ENCODE results near the gene DHX38.

DHX38 gene

DNA sequence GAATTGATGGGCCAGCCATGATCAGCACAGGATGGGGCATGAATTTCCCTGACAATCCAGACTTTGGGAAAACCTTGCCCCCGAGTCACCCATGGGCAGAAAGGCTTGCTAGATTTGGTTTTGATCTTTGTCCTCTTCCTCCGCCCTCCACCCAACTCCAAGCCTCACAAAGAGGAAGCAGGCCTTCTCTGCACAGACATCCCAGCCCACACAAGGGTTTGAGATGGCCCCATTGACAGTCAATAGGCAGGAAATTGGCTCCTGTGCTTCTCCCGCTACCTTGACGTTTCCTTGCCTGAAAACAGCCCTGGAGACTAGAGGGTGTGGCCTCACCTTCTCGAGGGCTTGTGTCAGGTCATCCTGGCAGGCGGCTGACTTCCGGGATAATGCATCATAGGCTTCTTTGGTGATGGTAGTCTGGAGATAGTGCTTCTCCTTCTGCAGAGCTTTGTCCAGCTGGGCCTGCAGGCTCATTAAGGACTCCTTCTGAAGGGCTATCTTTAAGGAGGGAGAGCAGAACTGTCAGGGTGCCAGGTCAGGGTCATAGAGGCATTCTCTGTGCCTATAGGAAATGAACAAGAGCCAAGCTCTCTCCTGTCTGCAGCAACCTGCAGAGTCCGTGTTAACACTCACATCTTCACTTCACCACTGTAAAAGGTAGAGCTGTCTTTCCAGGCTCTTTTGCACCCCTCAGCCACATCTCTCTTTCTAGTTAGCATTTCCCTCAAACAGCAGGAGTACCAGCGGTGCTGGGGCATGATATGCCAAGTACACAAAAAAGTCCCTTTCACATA, 32.2 kb downstream of the DHX38 start:
- H3K27me3 ChIP-seq (ENCODE audit: control insufficient read depth, insufficient read depth, low read length), result no peaks in the 10 kb centered on the region

DNA sequence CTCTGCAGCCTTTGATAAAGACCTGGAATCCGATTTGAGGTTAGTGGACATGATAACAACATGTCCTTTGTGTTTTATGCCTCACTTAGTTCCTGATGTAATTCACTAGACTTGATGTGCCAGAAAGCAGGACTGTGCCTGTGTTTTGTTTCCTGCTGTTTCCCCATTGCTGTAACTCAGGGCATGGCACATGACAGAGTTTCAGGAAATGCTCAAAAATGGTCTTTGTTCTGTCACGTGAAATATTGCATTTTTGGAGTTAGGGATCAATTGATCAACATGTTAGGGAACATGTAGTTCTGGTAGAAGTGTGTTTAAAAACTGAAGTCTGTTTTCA, 32.8 kb downstream of the DHX38 start:
- Histone ChIP-seq H3K27ac (ENCODE audit: low read length) (no peak overlapping the region), H3K4me1 (ENCODE audit: control insufficient read depth, low read depth, low read length) (peaks cover 6% of the 10 kb centered on the region), H3K4me3 (ENCODE audit: low read length) (no peak overlapping the region), H3K9ac (ENCODE audit: low read length) (no peak overlapping the region), H3K27me3 (ENCODE audit: control insufficient read depth, insufficient read depth, low read length) (no peaks in the 10 kb centered on the region), H3K9me3 (ENCODE audit: control insufficient read depth, low read depth, low read length) (no peaks in the 10 kb centered on the region), H3K36me3 (ENCODE audit: control insufficient read depth, low read depth, low read length) (no peaks in the 10 kb centered on the region)

More for the DNA sequence above, 32.2 kb downstream of the DHX38 start:
- no peak overlapping the region for H3K27ac ChIP-seq (ENCODE audit: low read length)
- H3K9ac ChIP-seq (ENCODE audit: low read length), result no peak overlapping the region
- no peaks in the 10 kb centered on the region for H3K9me3 ChIP-seq (ENCODE audit: control insufficient read depth, low read depth, low read length)
- no peaks in the 10 kb centered on the region for H3K36me3 ChIP-seq (ENCODE audit: control insufficient read depth, low read depth, low read length)
- H3K4me3 ChIP-seq (ENCODE audit: low read length), result no peak overlapping the region
- H3K4me1 ChIP-seq (ENCODE audit: control insufficient read depth, low read depth, low read length), result peaks cover 6% of the 10 kb centered on the region

DNA sequence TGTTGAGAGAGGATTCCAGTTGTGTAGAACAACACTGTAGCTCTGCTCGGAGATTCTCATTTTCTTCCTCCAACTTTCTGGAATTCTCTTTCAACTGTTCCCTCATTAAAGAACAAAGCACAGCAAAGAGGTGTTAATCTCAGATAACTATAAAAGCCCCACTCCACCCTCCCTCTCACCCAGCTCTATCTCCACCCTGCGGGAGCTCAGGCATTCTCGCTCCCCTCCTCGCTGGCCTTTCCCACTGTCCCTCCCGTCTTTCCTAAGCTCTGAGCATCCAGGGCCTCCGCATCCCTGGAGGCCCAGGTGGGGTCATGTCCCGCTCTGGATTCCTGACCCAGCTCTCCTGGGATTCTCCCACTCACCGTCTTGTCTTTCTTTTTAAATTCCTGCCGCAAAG, 35.1 kb downstream of the DHX38 start:
- Histone ChIP-seq H3K27me3 (ENCODE audit: control insufficient read depth, insufficient read depth, low read length) (no peaks in the 10 kb centered on the region), H3K4me3 (ENCODE audit: low read length) (no peak overlapping the region)

DNA sequence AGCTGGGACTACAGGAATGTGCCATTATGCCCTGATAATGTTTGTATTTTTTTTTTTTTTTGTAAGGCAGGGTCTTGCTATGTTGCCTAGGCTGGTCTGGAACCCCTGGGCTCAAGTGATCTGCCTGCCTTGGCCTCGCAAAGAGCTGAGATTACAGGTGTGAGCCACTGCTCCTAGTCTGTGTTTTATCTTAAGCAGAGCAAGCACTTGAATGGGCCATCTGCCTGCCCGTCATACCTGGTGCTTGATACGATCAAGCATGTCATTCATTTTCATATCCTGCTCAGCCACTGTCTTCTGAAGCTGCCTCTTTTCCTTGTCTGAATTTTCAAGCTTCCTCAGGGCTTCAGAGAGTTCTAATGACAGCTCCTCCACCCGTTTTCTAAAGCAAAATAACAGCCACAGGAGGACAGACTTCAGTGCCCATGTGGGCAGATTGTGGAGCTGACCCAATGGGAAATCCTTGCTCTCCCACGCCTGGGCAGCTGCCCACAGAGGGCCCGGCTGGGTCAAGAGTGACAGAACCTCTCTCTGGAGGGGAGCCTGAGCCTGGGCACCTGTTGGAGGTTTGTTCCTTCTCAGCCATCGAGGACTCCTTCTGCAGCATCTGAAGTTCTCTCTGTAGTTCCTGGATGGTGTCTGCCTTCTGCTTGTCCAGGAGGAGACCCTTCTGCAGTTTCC, 36.5 kb downstream of the DHX38 start:
- H3K9me3 ChIP-seq (ENCODE audit: control insufficient read depth, low read depth, low read length), result no peaks in the 10 kb centered on the region
- peaks cover 3% of the 10 kb centered on the region for H3K4me1 ChIP-seq (ENCODE audit: control insufficient read depth, low read depth, low read length)
- H3K4me3 ChIP-seq (ENCODE audit: low read length), result no peak overlapping the region
- no peak overlapping the region for H3K27ac ChIP-seq (ENCODE audit: low read length)
- no peaks in the 10 kb centered on the region for H3K27me3 ChIP-seq (ENCODE audit: control insufficient read depth, insufficient read depth, low read length)
- no peak overlapping the region for H3K9ac ChIP-seq (ENCODE audit: low read length)
- H3K36me3 ChIP-seq (ENCODE audit: control insufficient read depth, low read depth, low read length), result no peaks in the 10 kb centered on the region

More for the DNA sequence above, 35.1 kb downstream of the DHX38 start:
- no peaks in the 10 kb centered on the region for H3K36me3 ChIP-seq (ENCODE audit: control insufficient read depth, low read depth, low read length)
- H3K9me3 ChIP-seq (ENCODE audit: control insufficient read depth, low read depth, low read length), result no peaks in the 10 kb centered on the region
- peaks cover 6% of the 10 kb centered on the region for H3K4me1 ChIP-seq (ENCODE audit: control insufficient read depth, low read depth, low read length)
- no peak overlapping the region for H3K9ac ChIP-seq (ENCODE audit: low read length)
- H3K27ac ChIP-seq (ENCODE audit: low read length), result no peak overlapping the region

DNA sequence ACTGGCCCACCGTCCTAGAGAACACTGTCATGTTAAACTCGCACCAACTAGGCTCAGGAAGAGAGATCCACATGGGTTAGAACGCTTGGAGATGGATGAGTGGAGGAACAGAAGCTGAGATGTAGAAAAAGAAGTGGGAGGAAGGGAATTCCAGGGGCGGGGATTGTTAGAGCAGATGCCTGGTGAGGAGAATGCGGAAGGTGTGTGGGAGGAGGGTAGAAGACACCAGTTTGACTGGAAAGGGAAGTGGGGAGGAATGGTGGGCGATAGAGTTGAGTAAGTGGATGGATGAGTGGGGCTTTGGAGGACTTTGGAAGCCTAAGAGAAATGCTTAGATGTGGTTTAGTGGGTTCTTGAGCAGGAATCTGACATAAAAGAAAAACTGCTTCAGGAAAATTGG, 37.4 kb downstream of the DHX38 start:
- no peak overlapping the region for H3K4me3 ChIP-seq (ENCODE audit: low read length)
- H3K36me3 ChIP-seq (ENCODE audit: control insufficient read depth, low read depth, low read length), result no peaks in the 10 kb centered on the region
- H3K9me3 ChIP-seq (ENCODE audit: control insufficient read depth, low read depth, low read length), result no peaks in the 10 kb centered on the region
- no peaks in the 10 kb centered on the region for H3K4me1 ChIP-seq (ENCODE audit: control insufficient read depth, low read depth, low read length)
- no peaks in the 10 kb centered on the region for H3K27me3 ChIP-seq (ENCODE audit: control insufficient read depth, insufficient read depth, low read length)
- H3K27ac ChIP-seq (ENCODE audit: low read length), result no peak overlapping the region
- no peak overlapping the region for H3K9ac ChIP-seq (ENCODE audit: low read length)

DNA sequence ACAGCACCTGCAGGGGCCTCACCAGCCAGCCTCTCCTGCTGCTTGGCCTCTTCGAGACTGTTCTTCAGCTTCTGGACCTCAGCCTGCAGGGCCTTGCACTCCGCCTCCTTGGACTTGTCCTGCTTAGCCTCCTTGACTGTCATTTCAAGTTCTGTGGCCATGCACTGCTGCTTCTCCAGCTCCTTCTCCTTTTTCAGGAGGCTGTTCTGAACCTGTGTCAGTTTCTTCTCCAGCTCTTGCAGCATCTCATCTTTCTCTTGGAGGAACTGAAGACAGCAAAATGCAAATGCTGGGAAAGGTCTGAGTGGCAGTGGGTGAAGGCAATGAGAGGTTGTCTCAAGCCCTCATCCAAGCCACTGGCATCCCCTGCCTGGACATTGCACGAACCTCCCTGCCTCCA, 39.1 kb downstream of the DHX38 start:
- H3K9me3 ChIP-seq (ENCODE audit: control insufficient read depth, low read depth, low read length), result no peaks in the 10 kb centered on the region

DNA sequence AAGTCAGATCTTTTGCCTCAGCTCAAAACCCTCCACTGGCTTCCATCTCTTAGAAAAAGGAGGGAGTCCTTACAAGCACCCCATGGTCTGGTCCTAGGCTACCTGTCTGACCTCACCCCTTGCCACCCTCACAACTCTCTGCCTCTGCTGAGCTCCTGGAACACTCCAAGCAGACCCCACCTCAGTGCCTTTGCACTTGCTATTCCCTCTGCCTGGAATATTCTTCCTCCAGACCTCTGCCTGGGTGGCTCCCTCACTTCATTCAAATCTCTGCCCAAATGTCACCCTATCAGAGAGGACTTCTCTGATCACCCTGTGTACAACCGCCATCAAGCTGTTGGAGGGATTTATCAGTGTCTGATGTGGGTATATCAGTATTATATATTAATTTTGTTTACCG, 40.9 kb downstream of the DHX38 start:
- Histone ChIP-seq H3K27me3 (ENCODE audit: control insufficient read depth, insufficient read depth, low read length) (no peaks in the 10 kb centered on the region), H3K4me3 (ENCODE audit: low read length) (no peak overlapping the region), H3K27ac (ENCODE audit: low read length) (no peak overlapping the region), H3K4me1 (ENCODE audit: control insufficient read depth, low read depth, low read length) (no peaks in the 10 kb centered on the region), H3K9me3 (ENCODE audit: control insufficient read depth, low read depth, low read length) (no peaks in the 10 kb centered on the region), H3K9ac (ENCODE audit: low read length) (no peak overlapping the region), H3K36me3 (ENCODE audit: control insufficient read depth, low read depth, low read length) (no peaks in the 10 kb centered on the region)

More for the DNA sequence above, 39.1 kb downstream of the DHX38 start:
- no peaks in the 10 kb centered on the region for H3K27me3 ChIP-seq (ENCODE audit: control insufficient read depth, insufficient read depth, low read length)
- H3K4me1 ChIP-seq (ENCODE audit: control insufficient read depth, low read depth, low read length), result no peaks in the 10 kb centered on the region
- H3K4me3 ChIP-seq (ENCODE audit: low read length), result no peak overlapping the region
- no peaks in the 10 kb centered on the region for H3K36me3 ChIP-seq (ENCODE audit: control insufficient read depth, low read depth, low read length)
- H3K9ac ChIP-seq (ENCODE audit: low read length), result no peak overlapping the region
- no peak overlapping the region for H3K27ac ChIP-seq (ENCODE audit: low read length)

DNA sequence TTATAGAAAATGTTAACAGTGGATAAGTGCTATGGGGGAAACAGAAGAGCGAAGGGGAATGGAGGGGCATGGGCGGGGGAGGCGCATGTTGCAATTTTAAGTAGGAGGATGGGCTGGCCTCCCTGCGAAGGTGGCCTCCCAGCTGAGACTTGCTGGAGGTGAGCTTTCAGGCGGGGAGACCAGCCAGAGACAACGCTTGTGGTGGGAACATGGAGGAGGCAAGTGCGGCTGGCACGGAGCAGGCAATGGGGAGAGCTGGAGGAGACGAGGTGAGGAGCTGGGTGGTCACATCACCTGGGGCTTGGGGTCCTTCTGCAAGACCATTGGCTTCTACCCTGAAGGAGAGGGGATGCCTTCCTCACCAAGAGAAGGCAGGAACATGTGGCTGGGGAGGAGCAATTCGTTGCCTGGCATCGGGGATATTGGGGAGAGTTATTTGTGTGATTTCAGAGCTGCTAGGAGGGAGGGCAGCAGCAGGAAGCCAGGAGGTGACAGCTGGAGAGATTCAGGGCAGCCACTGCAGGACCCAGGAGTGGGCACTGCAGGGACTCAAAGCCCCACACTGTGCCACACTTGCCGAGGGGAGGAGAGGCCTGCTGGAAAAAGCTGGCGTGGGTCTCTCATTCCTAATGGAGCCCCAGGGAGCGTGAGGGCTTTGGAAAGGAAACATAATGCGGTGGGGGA, 43.9 kb downstream of the DHX38 start:
- Histone ChIP-seq H3K27ac (ENCODE audit: low read length) (no peak overlapping the region), H3K27me3 (ENCODE audit: control insufficient read depth, insufficient read depth, low read length) (no peaks in the 10 kb centered on the region), H3K9ac (ENCODE audit: low read length) (no peak overlapping the region), H3K9me3 (ENCODE audit: control insufficient read depth, low read depth, low read length) (no peaks in the 10 kb centered on the region), H3K4me3 (ENCODE audit: low read length) (no peak overlapping the region), H3K36me3 (ENCODE audit: control insufficient read depth, low read depth, low read length) (no peaks in the 10 kb centered on the region), H3K4me1 (ENCODE audit: control insufficient read depth, low read depth, low read length) (no peaks in the 10 kb centered on the region)

DNA sequence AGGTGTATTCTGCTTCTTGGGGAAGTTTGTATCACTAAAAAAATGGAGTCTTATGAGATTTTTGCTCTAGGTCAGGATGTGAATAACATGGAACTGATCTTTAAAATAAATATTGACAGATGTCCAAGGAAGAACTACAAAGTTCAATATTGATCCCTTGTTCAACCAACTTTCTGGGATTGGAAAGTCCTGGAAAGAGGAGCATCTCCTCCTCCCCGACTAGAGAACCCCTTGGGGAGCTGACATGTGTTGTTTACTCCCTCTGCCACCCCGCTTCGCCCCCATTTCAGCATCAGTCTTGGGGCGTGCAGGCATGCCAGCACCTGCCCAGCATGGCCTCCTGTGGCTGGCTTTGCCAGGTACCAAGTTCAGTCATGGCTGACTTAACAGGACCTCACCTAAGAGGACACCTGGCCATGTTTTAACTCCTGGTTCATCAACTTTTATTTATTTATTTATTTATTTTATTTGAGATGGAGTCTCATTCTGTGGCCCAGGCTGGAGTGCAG, 44.5 kb downstream of the DHX38 start:
- no peaks in the 10 kb centered on the region for H3K4me1 ChIP-seq (ENCODE audit: control insufficient read depth, low read depth, low read length)

DNA sequence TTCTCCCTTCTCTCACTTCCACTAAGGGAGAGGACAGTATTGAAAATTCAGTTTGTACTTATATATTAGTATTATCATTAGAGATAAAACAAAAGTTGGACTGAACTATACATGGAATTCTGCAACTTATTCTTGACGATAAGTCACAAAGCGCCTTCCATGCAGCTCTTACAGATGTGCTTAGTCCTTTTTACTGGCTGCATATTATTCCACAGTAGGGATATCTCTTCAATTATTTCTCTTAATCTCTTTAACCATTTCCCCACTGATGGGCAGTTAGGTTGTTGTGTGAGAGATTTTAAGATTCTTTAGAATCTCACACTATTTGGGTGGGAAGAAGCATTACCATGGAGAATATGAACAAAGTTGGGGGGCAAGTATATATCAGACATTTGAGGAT, 46.3 kb downstream of the DHX38 start:
- Histone ChIP-seq H3K9ac (ENCODE audit: low read length) (no peak overlapping the region), H3K9me3 (ENCODE audit: control insufficient read depth, low read depth, low read length) (no peaks in the 10 kb centered on the region), H3K27me3 (ENCODE audit: control insufficient read depth, insufficient read depth, low read length) (no peaks in the 10 kb centered on the region), H3K27ac (ENCODE audit: low read length) (no peak overlapping the region), H3K4me1 (ENCODE audit: control insufficient read depth, low read depth, low read length) (no peaks in the 10 kb centered on the region), H3K4me3 (ENCODE audit: low read length) (no peak overlapping the region), H3K36me3 (ENCODE audit: control insufficient read depth, low read depth, low read length) (no peaks in the 10 kb centered on the region)

More for the DNA sequence above, 44.5 kb downstream of the DHX38 start:
- no peak overlapping the region for H3K9ac ChIP-seq (ENCODE audit: low read length)
- no peaks in the 10 kb centered on the region for H3K36me3 ChIP-seq (ENCODE audit: control insufficient read depth, low read depth, low read length)
- H3K4me3 ChIP-seq (ENCODE audit: low read length), result no peak overlapping the region
- H3K27ac ChIP-seq (ENCODE audit: low read length), result no peak overlapping the region
- no peaks in the 10 kb centered on the region for H3K9me3 ChIP-seq (ENCODE audit: control insufficient read depth, low read depth, low read length)
- H3K27me3 ChIP-seq (ENCODE audit: control insufficient read depth, insufficient read depth, low read length), result no peaks in the 10 kb centered on the region

DNA sequence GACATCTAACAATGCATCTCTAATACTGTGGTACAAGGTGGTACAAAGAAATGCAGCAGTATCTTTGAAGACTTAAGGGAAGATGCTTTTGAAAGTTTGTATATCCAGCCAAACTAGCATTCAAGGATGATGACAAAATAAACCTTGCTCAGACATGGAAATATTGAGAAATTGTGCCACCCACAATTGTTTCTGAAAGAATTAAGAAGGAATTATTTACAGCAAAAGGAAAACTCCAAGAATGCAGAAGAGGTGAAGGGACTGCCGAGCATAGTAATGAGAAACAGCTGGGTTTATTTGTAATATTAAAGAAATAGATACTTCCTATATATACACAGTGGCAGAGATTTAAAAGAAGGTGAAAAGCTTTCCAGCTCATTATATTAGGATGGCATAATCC, 48.8 kb downstream of the DHX38 start:
- H3K4me3 ChIP-seq (ENCODE audit: low read length), result no peak overlapping the region
- no peak overlapping the region for H3K9ac ChIP-seq (ENCODE audit: low read length)
- H3K4me1 ChIP-seq (ENCODE audit: control insufficient read depth, low read depth, low read length), result no peaks in the 10 kb centered on the region
- H3K27me3 ChIP-seq (ENCODE audit: control insufficient read depth, insufficient read depth, low read length), result no peaks in the 10 kb centered on the region
- no peaks in the 10 kb centered on the region for H3K9me3 ChIP-seq (ENCODE audit: control insufficient read depth, low read depth, low read length)
- no peak overlapping the region for H3K27ac ChIP-seq (ENCODE audit: low read length)
- no peaks in the 10 kb centered on the region for H3K36me3 ChIP-seq (ENCODE audit: control insufficient read depth, low read depth, low read length)

All from iPS-18a (cell line).